ENCODE measurements around the gene ETV3. TPM values are rescaled to one million over a fixed set of nuclear protein-coding genes. Genes with fewer than 3 reads are reported as not detected.

ETV3 gene
- polyA plus RNA-seq, 3 donors = 4.8 to 62.3 (median 6.3) TPM

DNA sequence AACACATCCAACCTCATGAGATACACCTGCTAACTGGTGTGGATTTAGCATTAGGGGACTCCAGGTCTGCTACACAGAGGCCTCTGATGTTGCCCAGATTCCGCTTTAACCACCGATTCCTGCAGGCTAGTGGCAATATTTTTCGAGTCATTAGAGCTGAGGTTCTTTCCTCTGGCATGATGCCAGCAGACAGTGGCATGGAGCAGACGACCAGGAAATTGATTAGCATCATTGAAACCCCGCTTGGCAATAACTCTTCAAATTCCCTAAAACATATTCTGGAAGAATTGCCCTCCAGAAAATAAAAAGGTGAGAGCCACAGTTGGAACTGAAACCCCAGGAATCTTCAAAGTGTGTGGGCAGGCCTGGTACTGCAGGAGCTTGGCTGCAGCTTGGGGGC lies 28.4 kb upstream of the ETV3 start:
- Histone ChIP-seq H3K4me2 (replicated peaks; ENCODE audit: extremely low read depth, low read length, poor library complexity, severe bottlenecking) (no peak overlapping the region), H3K36me3 (replicated peaks in 1 of 2; ENCODE audit: control insufficient read depth in 1 of 2, insufficient read depth in 2 of 2, low read length in 2 of 2) (no peaks in the 10 kb centered on the region), H2AFZ (ENCODE audit: insufficient read depth, low read depth, low read length, poor library complexity, severe bottlenecking) (no peak overlapping the region), H3K9me3 (replicated peaks in 1 of 2; ENCODE audit: control insufficient read depth in 1 of 2, insufficient read depth in 1 of 2, low read length in 2 of 2) (no peaks in the 10 kb centered on the region), H3K27ac (ENCODE audit: low read depth in 1 of 2, low read length in 2 of 2) (no peak overlapping the region), H3K79me2 (ENCODE audit: insufficient read depth, low read length) (no peaks in the 10 kb centered on the region), H3K9ac (ENCODE audit: insufficient read depth, low read length, poor library complexity, severe bottlenecking) (no peak overlapping the region), H3K4me3 (replicated peaks in 1 of 3; ENCODE audit: low read depth in 2 of 3, low read length in 3 of 3) (no peak overlapping the region), H3K4me1 (ENCODE audit: control insufficient read depth in 1 of 2, insufficient read depth in 2 of 2, low read length in 2 of 2) (no peaks in the 10 kb centered on the region), H4K20me1 (ENCODE audit: insufficient read depth, low read length) (no peaks in the 10 kb centered on the region), H3K27me3 (ENCODE audit: control insufficient read depth in 2 of 2, insufficient read depth in 2 of 2, low read length in 2 of 2) (peaks cover 0 to 6% of the 10 kb centered on the region in 2 donors)
- WGBS (ENCODE audit: insufficient coverage) = 58% methylated on average over 3 of the region's 5 CpGs
- intact Hi-C loops (cut with micrococcal nuclease) = loop anchor here in 1 of 2 donors (5.0 kb wide), 1 partner anchor 321 kb away; no protein-coding TSS in a partner anchor
- H3K9me3 Mint-ChIP-seq = peaks cover 0 to 2% (median 0%) of the 10 kb centered on the region in 7 donors
- H3K27ac Mint-ChIP-seq = no peak overlapping the region
- no peaks in the 10 kb centered on the region for H3K36me3 Mint-ChIP-seq
- peaks cover 5 to 32% (median 8%) of the 10 kb centered on the region in 3 donors for H3K27me3 Mint-ChIP-seq (ENCODE audit: low read depth in 3 of 3)
- no peak overlapping the region for H3K4me3 Mint-ChIP-seq
- DNase-seq = no peak
- TF ChIP-seq, protein P1, sequence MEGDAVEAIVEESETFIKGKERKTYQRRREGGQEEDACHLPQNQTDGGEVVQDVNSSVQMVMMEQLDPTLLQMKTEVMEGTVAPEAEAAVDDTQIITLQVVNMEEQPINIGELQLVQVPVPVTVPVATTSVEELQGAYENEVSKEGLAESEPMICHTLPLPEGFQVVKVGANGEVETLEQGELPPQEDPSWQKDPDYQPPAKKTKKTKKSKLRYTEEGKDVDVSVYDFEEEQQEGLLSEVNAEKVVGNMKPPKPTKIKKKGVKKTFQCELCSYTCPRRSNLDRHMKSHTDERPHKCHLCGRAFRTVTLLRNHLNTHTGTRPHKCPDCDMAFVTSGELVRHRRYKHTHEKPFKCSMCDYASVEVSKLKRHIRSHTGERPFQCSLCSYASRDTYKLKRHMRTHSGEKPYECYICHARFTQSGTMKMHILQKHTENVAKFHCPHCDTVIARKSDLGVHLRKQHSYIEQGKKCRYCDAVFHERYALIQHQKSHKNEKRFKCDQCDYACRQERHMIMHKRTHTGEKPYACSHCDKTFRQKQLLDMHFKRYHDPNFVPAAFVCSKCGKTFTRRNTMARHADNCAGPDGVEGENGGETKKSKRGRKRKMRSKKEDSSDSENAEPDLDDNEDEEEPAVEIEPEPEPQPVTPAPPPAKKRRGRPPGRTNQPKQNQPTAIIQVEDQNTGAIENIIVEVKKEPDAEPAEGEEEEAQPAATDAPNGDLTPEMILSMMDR (IDR thresholded peaks at IDR 0.05) = no peak
- peaks cover 9% of the 10 kb centered on the region for H3K4me1 Mint-ChIP-seq

DNA sequence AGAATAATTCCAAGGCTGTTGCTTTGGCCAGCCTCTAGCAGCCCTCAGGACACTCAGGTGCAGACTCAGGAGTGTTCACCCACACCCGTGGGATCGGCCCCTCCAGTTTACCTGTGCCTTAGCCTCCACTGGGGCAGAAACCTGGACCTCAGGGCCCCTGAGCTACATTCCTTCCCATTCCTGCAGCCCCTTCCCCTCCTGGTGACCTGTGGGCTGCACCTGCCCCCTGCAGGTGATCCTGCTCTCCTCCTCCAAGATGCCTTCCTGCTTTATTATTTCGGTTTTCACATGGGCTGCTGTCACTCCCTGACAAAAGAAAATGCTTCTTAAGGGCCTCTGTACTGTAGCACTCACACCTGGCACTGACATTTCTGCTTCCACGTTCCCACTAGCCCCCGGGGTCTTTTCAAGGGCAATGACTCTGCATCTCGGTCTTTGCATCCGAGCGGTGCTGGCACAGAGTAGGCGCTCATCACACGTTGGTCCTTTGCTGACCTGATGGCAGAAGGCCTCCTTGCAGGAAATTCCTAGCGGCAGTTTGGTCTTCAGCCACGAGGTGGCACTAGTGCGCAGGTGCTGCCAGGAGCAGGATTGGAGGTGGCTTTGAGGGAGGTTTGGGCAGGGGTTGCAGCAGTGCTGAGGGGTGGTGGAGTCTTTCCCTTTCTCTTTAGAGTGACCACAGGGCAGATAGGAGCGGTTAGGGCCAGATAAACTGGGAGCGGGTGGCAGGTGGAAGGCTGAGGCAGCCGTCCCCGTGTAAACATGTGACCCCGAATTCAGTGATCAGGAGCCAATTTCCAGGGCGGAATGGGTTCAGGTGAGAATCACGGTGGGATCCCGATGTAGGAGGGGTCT lies 25.3 kb upstream of the ETV3 start:
- H3K4me1 ChIP-seq (ENCODE audit: control insufficient read depth in 1 of 2, insufficient read depth in 2 of 2, low read length in 2 of 2) = no peaks in the 10 kb centered on the region
- peak overlapping the region in 1 of 2 donors; percentile 78 for H3K4me3 Mint-ChIP-seq
- H3K27me3 Mint-ChIP-seq (ENCODE audit: low read depth in 3 of 3) = peaks cover 2 to 14% (median 3%) of the 10 kb centered on the region in 3 donors
- peaks cover 9% of the 10 kb centered on the region for H3K4me1 Mint-ChIP-seq
- H3K36me3 Mint-ChIP-seq = no peaks in the 10 kb centered on the region
- H3K27ac ChIP-seq (ENCODE audit: low read depth in 1 of 2, low read length in 2 of 2) = no peak overlapping the region
- no peak overlapping the region for H2AFZ ChIP-seq (ENCODE audit: insufficient read depth, low read depth, low read length, poor library complexity, severe bottlenecking)
- intact Hi-C loops (cut with micrococcal nuclease) = loop anchor here in 1 of 2 donors (5.0 kb wide), 1 partner anchor 741 kb away; no protein-coding TSS in a partner anchor
- no peaks in the 10 kb centered on the region for H4K20me1 ChIP-seq (ENCODE audit: insufficient read depth, low read length)
- peak; percentile 44 to 64 (median 58) for DNase-seq
- H3K9ac ChIP-seq (ENCODE audit: insufficient read depth, low read length, poor library complexity, severe bottlenecking) = no peak overlapping the region
- no peaks in the 10 kb centered on the region for H3K27me3 ChIP-seq (ENCODE audit: control insufficient read depth in 2 of 2, insufficient read depth in 2 of 2, low read length in 2 of 2)
- H3K9me3 Mint-ChIP-seq = peaks cover 0 to 2% (median 0%) of the 10 kb centered on the region in 7 donors
- H3K79me2 ChIP-seq (ENCODE audit: insufficient read depth, low read length) = no peaks in the 10 kb centered on the region
- 18% methylated on average over 21 of the region's 21 CpGs for WGBS (ENCODE audit: insufficient coverage)
- H3K4me2 ChIP-seq (replicated peaks; ENCODE audit: extremely low read depth, low read length, poor library complexity, severe bottlenecking) = no peak overlapping the region
- H3K27ac Mint-ChIP-seq = peak overlapping the region in 1 of 7 donors; percentile 61
- H3K9me3 ChIP-seq (replicated peaks in 1 of 2; ENCODE audit: control insufficient read depth in 1 of 2, insufficient read depth in 1 of 2, low read length in 2 of 2) = no peaks in the 10 kb centered on the region
- no peak overlapping the region for H3K4me3 ChIP-seq (replicated peaks in 1 of 3; ENCODE audit: low read depth in 2 of 3, low read length in 3 of 3)
- no peaks in the 10 kb centered on the region for H3K36me3 ChIP-seq (replicated peaks in 1 of 2; ENCODE audit: control insufficient read depth in 1 of 2, insufficient read depth in 2 of 2, low read length in 2 of 2)
- TF ChIP-seq, protein P1 (IDR thresholded peaks at IDR 0.05) = peak; percentile 92

Measured in CD14-positive monocyte (primary cell).